NCI-H1092 (cell line): ENCODE results near the gene PDK4.

Experiments
- DNase-seq: peaks from one replicate; lab custom pipeline; 2025; lab: John Stamatoyannopoulos, UW

Gene PDK4

DNA sequence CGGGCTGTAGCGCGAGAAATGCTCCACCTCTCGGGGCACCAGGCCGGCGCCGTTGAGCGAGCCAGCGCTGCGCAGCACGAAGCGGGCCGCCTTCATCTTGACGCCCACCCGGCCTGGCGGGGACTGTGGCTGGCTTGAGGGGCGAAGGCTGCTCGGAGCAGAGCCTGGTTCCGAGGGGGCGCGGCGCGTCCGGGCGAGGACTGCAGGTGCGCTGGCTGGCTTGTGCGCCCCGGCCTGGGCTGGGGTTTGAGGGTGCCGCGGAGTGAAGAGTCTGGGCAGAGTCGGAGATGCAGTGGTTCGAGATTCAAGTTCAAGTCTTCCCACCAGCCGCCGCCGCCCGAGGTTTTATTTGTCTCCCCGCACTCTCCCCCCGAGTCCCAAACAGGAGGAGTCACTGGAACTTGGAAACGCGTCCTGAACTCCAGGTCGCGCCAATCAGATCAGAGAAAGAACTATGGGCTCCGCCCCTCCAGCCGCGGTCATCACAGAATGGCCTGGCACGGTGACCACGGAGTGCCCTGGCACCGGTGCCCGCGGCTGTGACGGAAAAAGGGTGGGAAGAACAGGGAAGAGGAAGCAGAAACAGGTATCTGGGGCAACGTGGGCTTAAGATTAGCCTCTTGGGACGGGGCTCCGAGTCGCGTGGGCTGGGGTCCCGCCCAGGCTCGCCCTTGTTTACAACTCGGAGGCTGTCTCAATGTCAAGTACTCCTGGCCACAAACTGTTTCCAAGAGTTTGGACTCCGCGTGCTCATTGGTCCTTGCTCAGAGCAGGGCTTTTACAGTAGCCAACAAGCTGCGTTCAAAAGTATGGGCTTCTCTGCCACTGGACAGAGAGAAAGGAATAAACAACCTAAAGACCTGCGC lies at the start of gene PDK4:
TSS of gene PDK4 (minus strand) at position 319 of the 866 bp plus-strand sequence. CDS start at position 96, 223 bp downstream.
- no peak for DNase-seq

DNA sequence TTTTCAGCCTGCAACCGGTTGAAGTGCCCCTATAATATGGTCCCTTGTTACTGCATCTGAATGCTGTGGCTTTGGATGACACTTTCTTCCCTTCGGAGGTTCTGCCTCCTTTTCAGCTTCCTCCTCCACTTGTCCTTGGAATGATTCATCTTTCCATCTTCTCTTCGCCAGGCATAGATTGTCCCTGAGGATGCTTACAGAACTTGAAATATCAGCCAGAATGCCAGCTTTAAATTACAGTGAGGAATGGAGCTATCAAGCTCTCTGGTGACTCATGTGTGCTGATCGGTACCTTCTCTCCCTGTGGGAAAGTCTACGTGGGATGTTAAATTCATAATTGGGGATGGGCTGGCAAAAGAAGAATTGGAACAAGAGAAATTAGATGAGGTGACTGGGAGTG lies 45.9 kb upstream of the PDK4 start:
- DNase-seq = no peak

DNA sequence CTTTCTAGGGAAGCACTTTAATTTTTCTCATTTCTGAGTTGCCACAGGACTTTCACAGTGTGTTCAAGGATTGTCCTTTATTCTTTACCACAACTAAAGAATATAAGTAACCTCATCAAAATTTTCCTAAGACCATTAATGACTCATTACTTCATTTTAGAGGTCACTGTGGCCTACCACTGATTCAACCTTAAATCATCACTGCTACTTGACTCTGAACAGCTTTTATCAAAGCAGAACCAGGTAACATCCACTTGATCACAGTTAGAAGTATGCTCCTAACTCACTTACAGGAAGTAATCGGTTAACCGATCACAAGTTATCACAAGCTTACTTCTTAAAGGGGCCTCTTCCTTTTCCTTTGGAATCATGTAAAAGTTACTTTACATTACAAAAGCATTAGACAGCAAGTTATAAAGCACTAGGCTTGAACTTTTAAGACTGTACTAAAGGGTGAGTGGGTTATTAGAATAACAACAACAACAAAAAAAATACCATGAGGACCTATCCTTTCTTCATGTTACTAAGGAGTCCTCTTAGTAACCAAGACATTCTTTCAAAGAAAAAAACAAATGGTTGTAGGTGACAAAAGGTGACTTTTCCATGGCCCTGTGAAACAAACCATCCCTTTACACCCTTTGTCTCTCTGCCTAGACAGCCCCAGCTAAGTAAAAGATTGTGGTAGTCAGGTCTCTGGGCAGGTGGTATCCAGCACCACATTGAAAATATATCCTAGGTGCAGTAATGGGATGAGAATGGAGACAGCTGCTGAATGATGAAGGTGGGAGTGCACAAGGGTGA lies 40.0 kb upstream of the PDK4 start:
- DNase-seq = no peak

DNA sequence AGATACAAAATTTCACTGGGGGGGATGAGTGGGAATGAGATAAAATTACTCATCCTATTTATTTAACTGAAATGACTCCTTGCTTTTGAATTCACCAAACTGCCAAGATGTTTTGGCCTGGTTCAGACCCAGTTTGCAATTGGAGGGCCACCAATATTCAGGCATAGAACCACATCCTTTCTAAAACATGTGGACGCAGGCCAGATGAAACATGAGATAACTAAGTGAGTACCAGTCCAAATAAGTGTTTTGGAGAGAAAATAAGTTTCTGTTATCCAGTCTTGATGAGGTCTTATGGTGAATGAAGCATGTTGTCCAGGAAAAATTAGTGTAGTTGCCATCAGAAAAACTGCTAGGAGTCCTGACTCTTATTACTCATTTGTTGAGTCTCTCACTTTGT lies 36.3 kb upstream of the PDK4 start:
- DNase-seq = no peak

DNA sequence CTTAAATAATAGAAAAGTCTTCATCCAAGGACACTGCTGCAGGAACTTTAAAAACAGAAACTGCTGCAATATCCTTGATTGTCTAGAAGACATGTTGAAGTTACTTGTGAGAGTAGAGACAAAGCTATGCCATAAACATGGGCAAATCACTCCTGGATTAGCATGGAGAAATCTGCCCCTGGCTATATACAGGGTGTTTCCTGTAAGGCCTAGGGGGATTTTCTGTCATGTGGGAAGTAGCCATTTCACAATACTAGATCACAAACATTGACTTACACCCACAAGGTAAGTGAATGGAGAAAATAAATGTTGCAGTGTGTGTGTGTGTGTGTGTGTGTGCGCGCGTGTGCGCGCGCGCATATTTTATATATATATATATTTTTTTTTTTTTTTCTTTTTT lies 35.2 kb upstream of the PDK4 start:
- DNase-seq = no peak

DNA sequence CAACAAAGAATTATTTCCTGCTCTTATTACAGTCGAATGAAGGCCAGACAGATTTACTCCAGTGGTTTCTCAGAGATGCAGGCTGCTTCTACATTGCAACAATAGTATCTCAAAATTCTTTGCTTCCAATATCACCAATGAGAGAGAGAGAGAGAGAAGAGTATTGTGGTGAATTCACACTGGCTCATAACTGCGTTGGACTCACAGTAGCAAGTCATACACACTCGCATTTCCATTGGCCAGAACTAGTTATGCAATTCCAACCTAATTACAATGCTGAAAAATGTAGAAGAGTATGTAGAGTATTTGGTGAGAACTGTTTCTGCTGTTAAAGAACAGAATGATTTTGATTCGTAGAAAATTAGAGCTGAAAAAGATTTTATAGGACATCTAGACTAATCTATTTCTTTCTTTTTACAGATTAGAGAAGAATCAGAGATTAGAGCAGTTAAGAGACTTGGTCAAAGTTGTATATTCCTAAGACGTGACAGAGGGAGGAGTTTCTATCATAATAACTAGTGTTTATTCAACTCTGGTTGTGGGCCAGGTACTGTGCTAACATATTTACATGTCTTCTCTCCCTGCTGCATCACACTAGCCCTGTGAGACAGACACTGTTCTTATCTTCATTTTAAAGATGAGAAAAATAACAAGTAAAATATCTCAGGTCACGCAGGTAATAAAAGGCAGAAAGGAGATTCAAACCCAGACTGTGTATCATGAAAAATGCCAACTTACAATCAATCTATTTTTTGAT lies 34.6 kb upstream of the PDK4 start:
- no peak for DNase-seq

DNA sequence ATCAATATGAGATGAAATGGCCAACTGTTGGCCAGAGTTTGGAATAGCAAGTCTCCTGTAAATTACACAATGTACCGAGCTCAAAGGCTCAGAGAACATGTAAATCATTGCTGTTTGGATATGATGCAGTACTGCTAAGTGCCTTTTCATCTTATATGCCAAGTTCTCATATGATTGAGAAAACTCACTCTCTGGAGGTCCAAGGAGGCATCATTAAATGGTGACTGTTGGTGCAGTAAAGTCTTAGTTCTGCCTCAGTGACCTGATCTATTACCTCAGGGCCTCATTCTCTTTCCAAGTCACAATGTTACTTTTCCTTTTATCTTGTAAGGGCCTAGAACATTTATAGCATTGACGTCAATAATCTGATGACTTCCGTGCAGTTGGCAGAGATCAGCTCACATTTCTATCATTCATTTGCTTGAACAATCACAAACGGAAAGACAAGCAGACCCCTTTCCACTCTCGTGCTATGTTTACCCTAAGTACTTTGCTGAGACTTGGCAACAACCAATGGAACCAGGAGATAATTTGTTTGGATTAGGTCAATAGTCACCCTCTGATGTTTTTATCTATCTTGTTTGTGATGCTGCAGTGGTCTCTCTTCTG lies 32.6 kb upstream of the PDK4 start:
- peak; percentile 59 for DNase-seq

DNA sequence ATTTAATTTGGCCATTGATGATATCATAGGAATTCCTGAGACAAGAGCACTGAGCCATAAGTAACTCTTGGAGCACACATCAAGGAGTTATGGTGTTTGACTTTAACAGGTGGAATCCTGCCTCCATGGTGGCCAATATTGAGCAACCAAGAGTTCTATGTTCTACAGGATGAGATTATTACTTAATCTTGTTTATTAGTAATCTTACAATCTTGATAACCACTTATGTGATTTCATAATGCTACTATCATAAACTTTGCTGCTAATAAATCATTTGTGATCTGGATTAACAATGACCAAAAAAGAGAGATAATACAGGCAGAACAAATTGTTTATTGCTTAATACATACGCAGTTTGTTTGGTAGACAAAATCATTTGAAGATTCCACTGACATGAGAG lies 27.5 kb upstream of the PDK4 start:
- no peak for DNase-seq

DNA sequence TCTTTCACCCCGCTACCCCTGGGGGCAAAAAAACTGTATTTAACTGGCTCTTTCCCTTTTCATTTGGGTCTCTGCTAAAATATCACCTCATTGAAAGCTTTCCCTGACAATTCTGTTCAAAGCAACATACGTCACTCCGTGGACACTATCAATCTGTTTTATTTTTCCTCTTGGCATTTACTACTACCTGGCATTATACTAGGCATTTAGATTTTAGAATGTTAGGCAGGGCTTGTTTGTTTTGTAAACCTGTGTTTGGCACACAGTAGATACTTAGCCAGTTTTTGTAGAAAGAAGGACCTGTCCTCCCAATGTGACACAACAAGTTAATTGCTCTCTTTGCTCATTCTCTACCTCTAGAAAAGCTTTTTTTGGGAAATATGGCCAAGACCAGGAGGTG lies 26.5 kb upstream of the PDK4 start:
- DNase-seq = no peak

DNA sequence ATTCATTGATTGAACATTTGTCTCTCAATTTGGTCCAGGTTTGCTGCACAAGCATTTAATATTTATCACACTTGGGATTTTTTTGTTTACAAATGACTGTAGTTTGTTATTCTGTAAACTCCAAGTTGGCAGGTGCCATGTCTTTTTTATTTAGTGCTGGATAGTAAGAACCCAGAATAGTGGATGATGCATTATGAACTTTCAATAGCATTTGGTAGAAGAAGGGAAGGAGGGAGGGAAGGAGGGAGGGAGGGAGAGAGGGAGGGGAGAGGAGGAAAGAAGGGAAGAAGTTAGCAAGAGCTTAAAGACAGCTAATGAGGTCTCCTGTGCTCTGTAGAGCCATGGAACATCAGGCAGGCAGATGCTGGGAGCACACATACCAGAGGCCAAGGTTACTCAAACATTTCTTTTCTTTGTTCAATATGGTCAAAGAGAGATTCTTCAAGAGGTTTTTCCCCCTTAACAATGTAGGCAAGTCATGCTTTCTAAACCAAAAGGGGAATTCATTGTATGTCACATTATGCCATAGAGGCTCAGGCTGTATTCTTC lies 25.8 kb upstream of the PDK4 start:
- no peak for DNase-seq

DNA sequence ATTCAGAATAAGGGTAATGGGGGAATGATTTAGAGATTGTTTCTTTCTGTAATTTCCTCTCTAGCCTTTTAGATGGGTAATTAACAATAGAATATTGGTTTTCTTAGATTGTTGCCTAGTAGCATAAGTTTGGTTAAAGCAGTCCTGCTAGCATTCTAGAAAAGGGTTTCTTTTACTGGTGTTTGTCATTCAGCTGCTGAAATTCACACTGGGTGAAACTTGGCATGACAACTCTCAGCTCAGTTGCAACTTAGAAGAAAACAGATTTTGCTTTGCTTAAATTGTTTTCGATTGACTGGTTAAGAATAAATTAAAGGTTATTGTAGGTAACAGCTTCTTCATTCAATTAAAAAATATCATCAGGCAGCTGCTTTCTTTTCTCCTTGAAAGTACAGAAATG lies 25.1 kb upstream of the PDK4 start:
- DNase-seq = no peak

DNA sequence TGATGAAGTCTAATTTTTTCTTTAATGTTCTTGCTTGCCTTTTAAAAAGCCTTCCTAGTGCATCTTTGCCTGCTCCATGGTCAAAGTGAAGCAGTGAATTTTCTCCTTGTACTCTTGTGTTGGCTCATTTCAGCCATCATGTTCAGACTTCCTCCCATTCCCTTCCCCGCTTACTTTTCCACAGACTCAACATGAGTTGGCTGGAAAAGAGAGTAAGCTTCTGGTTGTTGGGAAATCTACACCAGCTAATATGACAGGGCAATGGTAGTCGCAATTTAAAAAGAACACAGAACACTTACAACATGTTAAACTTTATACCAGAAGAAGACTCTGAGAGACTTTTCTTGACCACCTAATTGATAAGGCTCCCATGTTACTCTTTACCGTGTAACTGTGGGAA lies 24.3 kb upstream of the PDK4 start:
- no peak for DNase-seq

DNA sequence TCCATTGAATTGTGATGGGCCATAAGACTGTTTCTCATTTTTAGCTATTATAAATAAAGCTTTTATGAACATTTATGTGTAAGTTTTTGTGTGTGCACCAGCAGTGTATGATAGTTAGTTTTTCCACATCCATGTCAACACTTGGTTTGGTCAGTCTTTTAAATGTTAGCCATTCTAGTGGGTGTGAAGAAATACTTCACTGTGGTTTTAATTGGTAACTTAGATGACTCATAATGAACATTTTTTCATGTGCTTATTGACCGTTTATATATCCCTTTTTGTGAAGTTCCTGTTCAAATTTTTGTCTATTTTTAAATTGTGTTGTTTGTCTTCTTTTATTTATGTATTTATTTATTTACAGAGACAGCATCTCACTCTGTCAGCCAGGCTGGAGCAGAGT lies 23.6 kb upstream of the PDK4 start:
- DNase-seq = no peak

DNA sequence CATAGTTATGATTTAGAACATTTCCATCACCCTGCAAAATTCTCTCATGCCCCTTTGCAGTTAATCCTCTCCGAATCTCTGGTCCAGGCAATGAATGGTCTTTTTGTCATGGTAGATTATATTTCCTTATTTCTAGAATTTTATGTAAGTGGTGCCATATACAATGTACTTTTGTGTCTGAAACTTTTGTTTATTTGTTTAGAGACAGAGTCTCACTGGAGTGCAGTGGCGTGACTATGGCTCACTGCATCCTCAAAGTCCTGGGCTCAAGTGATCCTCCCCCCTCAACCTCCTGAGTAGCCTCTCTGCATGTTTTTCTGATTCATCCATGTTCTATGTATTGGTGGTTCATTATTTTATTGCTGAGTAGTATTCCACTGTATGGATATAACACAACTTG lies 23.2 kb upstream of the PDK4 start:
- no peak for DNase-seq

DNA sequence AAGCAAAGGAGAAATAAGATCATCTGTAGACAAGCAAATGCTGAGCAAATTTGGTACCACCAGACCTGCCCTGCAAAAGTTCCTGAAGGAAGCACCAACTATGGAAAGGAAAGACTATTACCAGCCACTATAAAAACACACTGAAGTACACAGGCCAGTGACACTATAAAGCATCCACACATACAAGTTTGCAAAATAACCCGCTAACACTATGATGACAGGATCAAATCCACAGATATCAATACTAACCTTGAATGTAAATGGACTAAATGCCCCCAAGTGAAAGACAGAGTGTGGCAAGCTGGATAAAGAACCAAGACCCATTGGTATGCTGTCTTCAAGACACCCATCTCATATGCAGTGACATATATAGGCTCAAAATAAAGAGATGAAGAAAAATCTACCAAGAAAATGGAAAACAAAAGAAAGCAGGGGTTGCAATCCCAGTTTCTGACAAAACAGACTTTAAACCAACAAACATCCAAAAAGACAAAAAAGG lies 18.2 kb upstream of the PDK4 start:
- no peak for DNase-seq

DNA sequence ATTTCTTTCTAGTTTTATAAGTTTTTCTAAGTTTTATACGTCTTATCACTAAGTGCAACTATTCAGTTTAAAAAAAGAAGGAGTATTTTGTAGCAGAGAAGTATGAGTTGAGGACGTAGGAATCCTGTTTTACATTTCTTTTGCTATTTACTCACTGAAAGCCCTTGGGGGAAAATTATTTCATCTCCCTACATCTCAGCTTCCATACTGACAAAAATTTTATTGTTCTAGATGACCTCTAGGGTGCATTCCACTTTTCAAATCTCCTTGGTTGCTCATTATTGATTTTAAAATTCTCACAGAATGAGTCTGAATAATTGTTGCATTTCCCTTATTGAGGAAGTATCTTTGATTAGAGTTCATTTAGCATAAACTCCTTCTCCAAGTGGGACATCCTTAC lies 14.9 kb upstream of the PDK4 start:
- no peak for DNase-seq

DNA sequence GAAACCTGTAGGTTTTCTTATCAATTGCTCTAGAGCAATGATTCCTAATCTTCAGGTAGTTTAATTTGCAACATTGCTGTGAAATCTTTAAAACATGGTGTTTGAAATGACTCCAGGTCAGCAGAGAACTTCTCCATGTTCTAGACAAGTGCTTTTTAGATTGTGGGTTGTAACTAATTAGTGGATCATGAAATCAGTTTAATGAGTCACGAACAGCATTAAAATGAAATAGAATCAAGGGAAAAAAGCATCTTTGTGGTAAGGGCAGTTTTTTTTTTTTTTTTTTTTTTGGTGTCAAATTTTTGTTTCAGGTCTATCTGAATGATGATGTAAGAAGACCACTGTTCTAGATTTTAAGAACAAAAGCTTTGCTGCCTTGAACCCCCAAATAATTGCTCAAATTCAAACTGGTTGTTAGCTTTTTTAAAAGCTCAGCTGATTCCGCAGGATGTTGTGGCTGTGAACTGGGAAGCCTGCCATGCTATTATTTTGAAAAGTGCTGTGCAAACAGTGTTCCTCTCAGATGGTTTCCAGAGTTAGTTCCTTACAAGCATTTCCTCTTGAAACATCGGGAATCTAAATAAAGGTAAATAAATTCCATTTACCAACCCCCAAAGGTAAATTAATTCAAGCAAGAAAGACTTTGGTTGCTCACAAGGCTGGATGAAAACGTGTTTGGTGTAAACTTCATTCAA lies 13.1 kb upstream of the PDK4 start:
- peak; percentile 75 for DNase-seq

DNA sequence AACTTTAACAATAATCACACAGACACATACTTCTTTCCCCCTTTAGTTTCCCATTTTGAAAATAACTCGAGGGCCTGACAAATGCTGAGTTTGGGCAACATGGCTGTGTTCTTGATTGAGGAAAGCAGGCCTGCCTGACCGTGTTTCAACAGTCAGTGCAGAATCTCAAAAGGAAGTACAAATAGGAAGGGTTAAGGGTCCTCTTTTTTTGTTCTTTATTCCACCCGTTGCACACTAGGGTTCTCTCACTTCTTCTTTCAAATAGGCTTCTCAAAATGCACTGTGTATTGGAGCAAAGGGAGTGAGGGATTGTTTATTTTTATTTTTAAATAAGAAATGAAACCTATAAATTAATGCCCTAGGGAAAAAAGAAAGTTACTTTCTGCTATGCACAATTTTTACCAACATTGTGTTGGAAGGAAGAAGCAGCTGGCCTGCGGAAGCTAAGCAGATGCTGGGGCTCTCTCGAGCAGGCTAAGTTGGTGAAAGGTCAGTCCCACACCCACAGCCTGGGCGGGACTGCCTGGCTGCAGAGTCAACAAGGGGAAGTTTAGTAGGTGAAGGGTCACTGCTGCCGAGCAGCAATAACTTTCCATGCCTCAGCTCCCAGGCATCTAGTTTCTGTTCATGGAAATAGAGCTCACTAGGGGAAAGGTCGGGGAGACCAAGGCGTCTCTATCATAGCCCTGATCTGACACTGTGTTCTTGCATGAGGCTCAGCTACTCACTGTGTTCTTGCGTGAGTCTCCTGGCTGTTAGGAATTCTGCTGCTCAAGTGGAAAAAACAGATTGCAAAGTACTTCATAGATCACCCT lies 12.2 kb upstream of the PDK4 start:
- DNase-seq = no peak

DNA sequence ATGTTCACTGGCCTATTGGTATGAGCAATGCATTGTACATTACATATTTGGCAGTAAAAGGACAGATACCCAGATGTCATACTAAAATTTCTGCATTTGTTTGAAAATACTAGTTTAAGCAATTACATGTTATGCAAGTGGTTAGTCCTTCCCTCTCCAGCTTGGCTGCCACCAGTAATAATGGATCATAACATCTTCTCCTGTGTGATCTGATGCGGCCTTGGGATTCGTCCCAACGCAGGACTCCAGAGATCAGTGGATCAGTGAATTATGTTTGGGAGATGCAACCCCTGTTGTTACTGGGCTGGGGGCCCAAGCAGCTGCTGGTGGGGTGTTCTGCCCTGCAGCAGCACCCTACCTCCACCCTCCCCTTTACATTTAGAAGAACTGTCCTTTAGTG lies 11.2 kb upstream of the PDK4 start:
- DNase-seq = no peak

DNA sequence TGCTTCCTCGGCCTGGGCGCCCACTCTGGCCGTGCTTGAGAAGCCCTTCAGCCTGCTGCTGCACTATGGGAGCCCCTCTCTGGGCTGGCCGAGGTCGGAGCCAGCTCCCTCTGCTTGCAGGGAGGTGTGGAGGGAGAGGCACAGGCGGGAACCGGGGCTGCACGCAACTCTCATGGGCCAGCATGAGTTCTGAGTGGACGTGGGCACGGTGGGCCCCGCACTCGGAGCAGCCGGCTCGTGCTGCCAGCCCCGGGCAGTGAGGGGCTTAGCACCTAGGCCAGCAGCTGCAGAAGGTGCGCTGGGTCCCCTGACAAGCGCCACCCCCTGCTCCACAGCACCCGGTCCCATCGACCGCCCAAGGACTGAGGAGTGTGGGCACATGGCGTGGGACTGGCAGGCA lies 9.0 kb upstream of the PDK4 start:
- DNase-seq = no peak
